DOHH2 (cell line): Measurements from ENCODE around the gene MTM1.

Experiments used
- H3F3A ChIP-seq: fragments of 200-600 bp; sonication (generic), shearing (Covaris generic); 2 replicates; pipeline ENCODE4 v1.6.0; 2016; ENCODE audit warnings: antibody characterized with exemption, mild to moderate bottlenecking; ENCODE audit not compliant: control insufficient read depth, insufficient read depth
- H3K27ac ChIP-seq: fragments of 200-600 bp; sonication (generic); 2 replicates; pipeline ENCODE4 v1.5.1; 2014; ENCODE audit warnings: low read depth, mild to moderate bottlenecking, low read length, moderate library complexity
- H3K27me3 ChIP-seq: fragments of 200-600 bp; sonication (generic); 2 replicates; pipeline ENCODE4 v1.6.1; 2014; ENCODE audit warnings: mild to moderate bottlenecking, low read length, mixed read lengths; ENCODE audit not compliant: control insufficient read depth
- H3K36me3 ChIP-seq: fragments of 200-600 bp; sonication (generic); 2 replicates; pipeline ENCODE4 v1.6.1; 2014; ENCODE audit warnings: mild to moderate bottlenecking, low read length, moderate library complexity, mixed read lengths; ENCODE audit not compliant: control insufficient read depth
- H3K4me1 ChIP-seq: fragments of 200-600 bp; sonication (generic); 2 replicates; pipeline ENCODE4 v1.6.1; 2014; ENCODE audit warnings: mild to moderate bottlenecking, low read length, mixed read lengths; ENCODE audit not compliant: control insufficient read depth
- H3K4me2 ChIP-seq: fragments of 200-600 bp; sonication (generic); 2 replicates; pipeline ENCODE4 v1.6.0; 2014; ENCODE audit warnings: mild to moderate bottlenecking, low read length, moderate library complexity
- H3K4me3 ChIP-seq: fragments of 200-600 bp; sonication (generic); 2 replicates; pipeline ENCODE4 v1.5.1; 2014; ENCODE audit warnings: mild to moderate bottlenecking, low read length, mixed read lengths
- H3K79me2 ChIP-seq: fragments of 200-600 bp; sonication (generic); 2 replicates; pipeline ENCODE4 v1.6.1; 2014; ENCODE audit warnings: mild to moderate bottlenecking, low read length, mixed read lengths; ENCODE audit not compliant: control insufficient read depth
- H3K9me2 ChIP-seq: fragments of 200-600 bp; sonication (generic); replicated peaks from 2 replicates; pipeline ENCODE4 v1.6.1; 2014; ENCODE audit warnings: mild to moderate bottlenecking, low read length, mixed read lengths; ENCODE audit not compliant: control insufficient read depth
- H3K9me3 ChIP-seq: fragments of 200-600 bp; sonication (generic); 2 replicates; pipeline ENCODE4 v1.6.1; 2014; ENCODE audit warnings: antibody characterized with exemption, low read length, mixed read lengths; ENCODE audit not compliant: control insufficient read depth, insufficient read depth
- H4K20me1 ChIP-seq: fragments of 200-600 bp; sonication (generic); 2 replicates; pipeline ENCODE4 v1.6.0; 2014; ENCODE audit warnings: low read depth, mild to moderate bottlenecking, antibody characterized with exemption, low read length, moderate library complexity; ENCODE audit not compliant: control insufficient read depth, insufficient read depth
- CTCF ChIP-seq: fragments of 200-600 bp; sonication (generic); IDR thresholded peaks from one replicate; pipeline ENCODE4 v1.5.1; 2014; ENCODE audit warnings: antibody characterized with exemption, mild to moderate bottlenecking, low read depth, low read length; ENCODE audit not compliant: poor library complexity, severe bottlenecking
- EZH2phosphoT487 ChIP-seq: fragments of 200-600 bp; sonication (generic); IDR thresholded peaks from 2 replicates; pipeline ENCODE4 v1.6.1; 2017; ENCODE audit warnings: borderline replicate concordance, mild to moderate bottlenecking, antibody characterized with exemption, low read length, moderate library complexity, mixed read lengths

MTM1 gene

GRCh38 chrX:150688911-150689451 lies 120.6 kb downstream of the MTM1 start:
- peaks cover 2% of the 10 kb centered on the region; the same call in 1 of the 2 replicates for H3F3A ChIP-seq
- no peaks in the 10 kb centered on the region for H3K27me3 ChIP-seq
- H3K4me3 ChIP-seq, result no peak overlapping the region
- H3K79me2 ChIP-seq, result peaks cover 8% of the 10 kb centered on the region; the same call in 1 of the 2 replicates
- H4K20me1 ChIP-seq, result no peaks in the 10 kb centered on the region
- no peak for TF ChIP-seq CTCF
- no peak for TF ChIP-seq EZH2phosphoT487
- peaks cover 20% of the 10 kb centered on the region for H3K4me1 ChIP-seq
- no peaks in the 10 kb centered on the region for H3K9me2 ChIP-seq
- no peak overlapping the region for H3K27ac ChIP-seq
- no peak overlapping the region for H3K4me2 ChIP-seq
- H3K9me3 ChIP-seq, result no peaks in the 10 kb centered on the region
- no peaks in the 10 kb centered on the region for H3K36me3 ChIP-seq

GRCh38 chrX:150690126-150690525 lies 121.7 kb downstream of the MTM1 start:
- no peaks in the 10 kb centered on the region for H3K27me3 ChIP-seq
- peaks cover 8% of the 10 kb centered on the region for H3F3A ChIP-seq
- TF ChIP-seq CTCF (no peak), EZH2phosphoT487 (no peak)
- H4K20me1 ChIP-seq, result no peaks in the 10 kb centered on the region
- no peaks in the 10 kb centered on the region for H3K9me2 ChIP-seq
- no peak overlapping the region for H3K4me2 ChIP-seq
- H3K36me3 ChIP-seq, result peaks cover 9% of the 10 kb centered on the region
- no peak overlapping the region for H3K4me3 ChIP-seq
- no peak overlapping the region for H3K27ac ChIP-seq
- peaks cover 30% of the 10 kb centered on the region for H3K4me1 ChIP-seq
- peaks cover 19% of the 10 kb centered on the region for H3K79me2 ChIP-seq
- no peaks in the 10 kb centered on the region for H3K9me3 ChIP-seq

- Histone ChIP-seq H3F3A (peaks cover 8% of the 10 kb centered on the region), H3K27me3 (no peaks in the 10 kb centered on the region), H3K9me2 (no peaks in the 10 kb centered on the region), H3K4me3 (peak overlapping the region; percentile 83), H3K27ac (peak overlapping the region; percentile 76), H3K4me1 (peaks cover 51% of the 10 kb centered on the region), H3K36me3 (peaks cover 25% of the 10 kb centered on the region), H3K79me2 (peaks cover 40% of the 10 kb centered on the region), H3K4me2 (peak overlapping the region; percentile 88), H4K20me1 (no peaks in the 10 kb centered on the region), H3K9me3 (no peaks in the 10 kb centered on the region)
- TF ChIP-seq EZH2phosphoT487 (no peak), CTCF (no peak)
These were observed 123.9 kb downstream of the MTM1 start for GRCh38 chrX:150692296-150692695.
